GM12874 (cell line): Measurements from ENCODE around the gene KRT77.

Source experiments
- TF ChIP-seq, protein P1 (sequence below): IDR thresholded peaks from 2 replicates; pipeline ENCODE4 v1.5.1; 2011; ENCODE audit warnings: low read depth, mild to moderate bottlenecking, control low read depth, low read length, moderate library complexity; ENCODE audit not compliant: insufficient read depth

The KRT77 gene

GRCh38 chr12:52691076-52691840 is 12.1 kb downstream of the KRT77 start:
- TF ChIP-seq, protein P1, sequence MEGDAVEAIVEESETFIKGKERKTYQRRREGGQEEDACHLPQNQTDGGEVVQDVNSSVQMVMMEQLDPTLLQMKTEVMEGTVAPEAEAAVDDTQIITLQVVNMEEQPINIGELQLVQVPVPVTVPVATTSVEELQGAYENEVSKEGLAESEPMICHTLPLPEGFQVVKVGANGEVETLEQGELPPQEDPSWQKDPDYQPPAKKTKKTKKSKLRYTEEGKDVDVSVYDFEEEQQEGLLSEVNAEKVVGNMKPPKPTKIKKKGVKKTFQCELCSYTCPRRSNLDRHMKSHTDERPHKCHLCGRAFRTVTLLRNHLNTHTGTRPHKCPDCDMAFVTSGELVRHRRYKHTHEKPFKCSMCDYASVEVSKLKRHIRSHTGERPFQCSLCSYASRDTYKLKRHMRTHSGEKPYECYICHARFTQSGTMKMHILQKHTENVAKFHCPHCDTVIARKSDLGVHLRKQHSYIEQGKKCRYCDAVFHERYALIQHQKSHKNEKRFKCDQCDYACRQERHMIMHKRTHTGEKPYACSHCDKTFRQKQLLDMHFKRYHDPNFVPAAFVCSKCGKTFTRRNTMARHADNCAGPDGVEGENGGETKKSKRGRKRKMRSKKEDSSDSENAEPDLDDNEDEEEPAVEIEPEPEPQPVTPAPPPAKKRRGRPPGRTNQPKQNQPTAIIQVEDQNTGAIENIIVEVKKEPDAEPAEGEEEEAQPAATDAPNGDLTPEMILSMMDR, result no peak

DNA sequence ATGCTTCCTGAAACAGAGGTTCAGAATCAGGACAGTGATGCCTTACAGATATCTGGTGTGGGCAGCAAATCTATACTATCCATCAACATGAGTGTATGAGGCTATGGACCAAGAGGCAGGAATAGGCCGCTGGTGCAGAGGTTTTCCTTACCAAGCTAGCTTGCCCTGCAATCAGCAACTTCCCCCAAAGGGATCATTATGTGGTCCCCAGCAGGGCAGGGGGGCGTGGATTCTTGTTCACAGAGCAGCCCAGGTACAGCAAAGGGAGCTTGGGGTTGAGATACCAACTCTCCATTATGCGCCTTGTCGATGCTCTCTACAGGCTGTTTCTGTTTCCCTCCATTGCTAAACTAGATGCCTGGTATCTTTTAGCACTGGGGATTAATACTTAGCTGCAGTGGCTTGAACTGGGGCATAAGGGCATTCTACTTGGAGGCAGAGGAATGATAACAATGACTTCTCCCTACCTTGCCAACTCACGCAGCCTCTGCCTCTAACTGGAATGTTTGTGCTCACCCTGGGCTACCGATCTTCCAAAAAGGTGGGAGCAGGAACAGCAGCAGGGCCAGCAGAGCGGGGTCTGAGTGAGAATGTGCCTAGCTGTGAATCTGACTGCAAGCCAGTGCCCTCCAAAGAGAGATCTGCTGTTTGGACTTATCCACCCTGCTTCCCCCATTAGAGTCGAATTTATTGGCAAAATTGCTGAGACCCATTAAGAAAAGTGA is 12.8 kb downstream of the KRT77 start:
- TF ChIP-seq, protein P1, result no peak

GRCh38 chr12:52689936-52690335 is 13.4 kb downstream of the KRT77 start:
- TF ChIP-seq, protein P1, result no peak

GRCh38 chr12:52689239-52689638 is 14.1 kb downstream of the KRT77 start:
- TF ChIP-seq, protein P1, result no peak

- TF ChIP-seq, protein P1, result no peak
These were observed 14.8 kb downstream of the KRT77 start for GRCh38 chr12:52688481-52688880.

DNA sequence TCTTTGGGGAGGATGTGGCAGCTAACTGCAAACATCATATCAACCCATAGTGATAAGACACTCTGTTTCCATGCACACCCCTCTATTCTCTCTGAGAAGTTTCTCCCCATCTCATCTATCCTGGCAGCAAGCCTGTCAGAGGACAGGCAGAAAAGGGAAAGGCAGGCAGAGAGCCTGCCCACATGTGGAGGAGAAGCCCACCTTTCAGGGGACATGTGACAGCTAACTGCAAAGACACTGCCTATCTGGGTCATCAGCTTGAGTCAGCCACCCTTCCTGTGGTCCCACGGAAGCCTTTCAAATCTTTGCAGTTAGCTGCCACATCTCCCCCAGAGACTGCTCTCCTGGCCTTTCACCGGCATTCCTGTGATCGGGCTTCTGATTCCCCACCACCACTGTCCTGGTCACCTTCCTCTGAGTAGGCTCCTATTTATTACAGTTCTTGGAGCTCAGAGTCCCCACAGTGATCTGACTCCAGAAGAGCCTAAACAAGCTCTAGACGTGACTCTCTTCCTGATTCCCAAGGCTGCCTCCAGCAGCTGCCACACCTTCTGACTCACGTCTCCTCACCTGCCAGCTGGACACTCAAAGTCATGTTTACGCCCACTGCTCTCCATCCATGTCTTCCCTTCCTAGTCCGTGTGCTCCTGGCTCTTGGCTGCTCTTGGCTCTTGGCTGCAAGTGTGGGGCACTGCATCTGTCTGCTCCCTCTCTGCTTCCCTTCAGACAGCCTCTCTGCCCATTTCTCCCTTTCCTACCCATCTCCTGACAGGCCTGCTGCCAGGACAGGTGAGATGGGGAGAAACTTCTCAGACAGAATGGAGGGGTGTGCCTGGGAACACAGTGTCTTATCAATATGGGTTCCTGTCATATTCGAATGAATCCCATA is 15.6 kb downstream of the KRT77 start:
- TF ChIP-seq, protein P1, result no peak

- TF ChIP-seq, protein P1, result no peak
These were observed 16.4 kb downstream of the KRT77 start for GRCh38 chr12:52686756-52687487.
